HL-60 (cell line): ENCODE data around the gene E2F4.

Experiments
- DNase-seq, 2 experiments: peaks; one replicate each; pipeline ENCODE4 v3.0.0-alpha.2; 2010 to 2020; ENCODE audit warnings: low read depth in 1 of 2, low spot score in 1 of 2
- H3K27ac ChIP-seq: fragments of 250-450 bp; sonication (Bioruptor Pico); replicated peaks from 2 replicates; pipeline ENCODE4 v1.5.1; 2020; ENCODE audit warnings: mild to moderate bottlenecking, moderate library complexity
- H3K27me3 ChIP-seq: fragments of 250-450 bp; sonication (Bioruptor Pico); 2 replicates; pipeline ENCODE4 v1.5.1; 2021; ENCODE audit warnings: mild to moderate bottlenecking, moderate library complexity; ENCODE audit not compliant: insufficient read depth, poor library complexity, severe bottlenecking
- H3K4me3 ChIP-seq: replicated peaks from 2 replicates; pipeline ENCODE4 v1.5.1; 2011; ENCODE audit warnings: mild to moderate bottlenecking, control low read depth, low read length; ENCODE audit not compliant: insufficient read depth
- GABPA ChIP-seq: IDR thresholded peaks from 2 replicates; pipeline ENCODE4 v1.6.1; 2012; ENCODE audit warnings: low read depth
- POLR2AphosphoS5 ChIP-seq: IDR thresholded peaks from 2 replicates; pipeline ENCODE4 v1.6.1; 2012; ENCODE audit warnings: low read depth
- SPI1 ChIP-seq: IDR thresholded peaks from 2 replicates; pipeline ENCODE4 v1.6.1; 2012; ENCODE audit warnings: low read depth, mild to moderate bottlenecking, borderline replicate concordance
- TF ChIP-seq, protein P1 (sequence below): IDR thresholded peaks from one replicate; pipeline ENCODE4 v1.5.1; 2011; ENCODE audit warnings: low read length, control low read depth, inconsistent platforms; ENCODE audit not compliant: insufficient read depth
- TF ChIP-seq, protein P2 (sequence below): IDR thresholded peaks from 2 replicates; pipeline ENCODE4 v1.6.1; 2012; ENCODE audit warnings: low read depth; ENCODE audit not compliant: insufficient replicate concordance

The E2F4 gene

DNA sequence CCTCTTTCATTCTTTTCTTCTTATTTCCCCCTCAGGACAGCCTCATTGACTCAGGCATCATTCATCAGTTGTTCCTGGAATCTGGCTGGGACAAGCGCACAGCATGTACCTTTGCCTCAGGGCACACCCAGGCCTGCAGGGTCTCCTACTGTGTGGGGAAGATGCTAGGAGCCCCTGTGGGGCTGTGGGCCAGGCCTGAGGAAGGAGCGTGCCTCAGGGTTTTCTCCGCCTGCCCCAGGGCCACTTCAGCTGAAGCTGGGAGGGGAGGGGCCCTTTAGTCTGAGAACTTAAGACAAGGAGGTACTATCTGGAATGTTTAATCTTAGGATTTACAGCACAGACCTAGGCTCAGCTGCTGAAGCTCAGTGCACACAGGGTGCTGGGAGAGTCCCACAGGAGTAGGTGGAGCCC lies 14.9 kb downstream of the E2F4 start:
- no peak overlapping the region for H3K4me3 ChIP-seq
- H3K27me3 ChIP-seq, result no peaks in the 10 kb centered on the region
- H3K27ac ChIP-seq, result no peak overlapping the region
- TF ChIP-seq POLR2AphosphoS5 (no peak), GABPA (no peak), SPI1 (no peak)
- TF ChIP-seq, protein P1, sequence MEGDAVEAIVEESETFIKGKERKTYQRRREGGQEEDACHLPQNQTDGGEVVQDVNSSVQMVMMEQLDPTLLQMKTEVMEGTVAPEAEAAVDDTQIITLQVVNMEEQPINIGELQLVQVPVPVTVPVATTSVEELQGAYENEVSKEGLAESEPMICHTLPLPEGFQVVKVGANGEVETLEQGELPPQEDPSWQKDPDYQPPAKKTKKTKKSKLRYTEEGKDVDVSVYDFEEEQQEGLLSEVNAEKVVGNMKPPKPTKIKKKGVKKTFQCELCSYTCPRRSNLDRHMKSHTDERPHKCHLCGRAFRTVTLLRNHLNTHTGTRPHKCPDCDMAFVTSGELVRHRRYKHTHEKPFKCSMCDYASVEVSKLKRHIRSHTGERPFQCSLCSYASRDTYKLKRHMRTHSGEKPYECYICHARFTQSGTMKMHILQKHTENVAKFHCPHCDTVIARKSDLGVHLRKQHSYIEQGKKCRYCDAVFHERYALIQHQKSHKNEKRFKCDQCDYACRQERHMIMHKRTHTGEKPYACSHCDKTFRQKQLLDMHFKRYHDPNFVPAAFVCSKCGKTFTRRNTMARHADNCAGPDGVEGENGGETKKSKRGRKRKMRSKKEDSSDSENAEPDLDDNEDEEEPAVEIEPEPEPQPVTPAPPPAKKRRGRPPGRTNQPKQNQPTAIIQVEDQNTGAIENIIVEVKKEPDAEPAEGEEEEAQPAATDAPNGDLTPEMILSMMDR, result no peak
- TF ChIP-seq, protein P2, sequence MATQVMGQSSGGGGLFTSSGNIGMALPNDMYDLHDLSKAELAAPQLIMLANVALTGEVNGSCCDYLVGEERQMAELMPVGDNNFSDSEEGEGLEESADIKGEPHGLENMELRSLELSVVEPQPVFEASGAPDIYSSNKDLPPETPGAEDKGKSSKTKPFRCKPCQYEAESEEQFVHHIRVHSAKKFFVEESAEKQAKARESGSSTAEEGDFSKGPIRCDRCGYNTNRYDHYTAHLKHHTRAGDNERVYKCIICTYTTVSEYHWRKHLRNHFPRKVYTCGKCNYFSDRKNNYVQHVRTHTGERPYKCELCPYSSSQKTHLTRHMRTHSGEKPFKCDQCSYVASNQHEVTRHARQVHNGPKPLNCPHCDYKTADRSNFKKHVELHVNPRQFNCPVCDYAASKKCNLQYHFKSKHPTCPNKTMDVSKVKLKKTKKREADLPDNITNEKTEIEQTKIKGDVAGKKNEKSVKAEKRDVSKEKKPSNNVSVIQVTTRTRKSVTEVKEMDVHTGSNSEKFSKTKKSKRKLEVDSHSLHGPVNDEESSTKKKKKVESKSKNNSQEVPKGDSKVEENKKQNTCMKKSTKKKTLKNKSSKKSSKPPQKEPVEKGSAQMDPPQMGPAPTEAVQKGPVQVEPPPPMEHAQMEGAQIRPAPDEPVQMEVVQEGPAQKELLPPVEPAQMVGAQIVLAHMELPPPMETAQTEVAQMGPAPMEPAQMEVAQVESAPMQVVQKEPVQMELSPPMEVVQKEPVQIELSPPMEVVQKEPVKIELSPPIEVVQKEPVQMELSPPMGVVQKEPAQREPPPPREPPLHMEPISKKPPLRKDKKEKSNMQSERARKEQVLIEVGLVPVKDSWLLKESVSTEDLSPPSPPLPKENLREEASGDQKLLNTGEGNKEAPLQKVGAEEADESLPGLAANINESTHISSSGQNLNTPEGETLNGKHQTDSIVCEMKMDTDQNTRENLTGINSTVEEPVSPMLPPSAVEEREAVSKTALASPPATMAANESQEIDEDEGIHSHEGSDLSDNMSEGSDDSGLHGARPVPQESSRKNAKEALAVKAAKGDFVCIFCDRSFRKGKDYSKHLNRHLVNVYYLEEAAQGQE, result no peak
- DNase-seq, result no peak

DNA sequence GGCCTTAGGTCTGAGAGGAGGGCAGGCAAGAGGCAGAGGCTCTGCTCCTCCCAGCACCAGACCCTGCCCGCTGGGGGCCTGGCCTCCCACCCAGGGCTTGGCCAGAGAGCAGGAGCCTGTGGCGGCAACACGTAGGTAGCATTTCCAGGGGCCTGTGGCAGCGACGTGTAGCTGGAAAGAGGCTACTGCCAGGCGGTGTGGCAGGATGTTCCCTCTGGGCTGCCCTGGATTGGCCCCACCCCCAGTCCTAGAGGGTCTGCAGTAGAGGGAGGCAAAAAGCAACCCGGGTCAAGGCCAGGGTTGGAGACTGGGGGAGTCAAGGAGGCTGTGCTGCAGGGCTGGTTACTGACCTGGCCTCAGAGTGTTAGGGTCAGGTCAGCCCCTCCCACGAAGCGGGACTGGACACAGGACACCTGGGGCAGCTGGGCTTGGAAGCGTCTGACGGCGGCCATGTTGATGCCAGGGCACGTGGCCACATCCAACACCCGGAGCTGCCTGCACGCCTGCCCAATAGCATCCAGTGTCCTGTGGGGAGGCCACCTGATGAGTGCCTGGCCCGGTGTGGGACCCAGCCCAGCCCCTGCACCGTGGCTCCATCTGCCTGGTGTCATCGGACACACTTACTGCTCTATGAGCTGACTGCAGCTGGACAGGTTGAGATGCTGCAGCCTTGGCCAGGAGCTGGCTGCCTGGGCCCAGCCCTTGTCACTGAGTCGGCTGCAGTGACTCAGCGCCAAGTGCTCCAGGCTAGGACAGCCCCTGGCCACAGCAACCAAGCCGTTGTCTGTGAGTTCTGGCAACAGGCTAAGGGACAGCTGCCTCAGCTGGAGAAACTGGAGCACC lies 15.5 kb downstream of the E2F4 start:
- H3K27me3 ChIP-seq, result no peaks in the 10 kb centered on the region
- TF ChIP-seq, protein P1, result no peak
- TF ChIP-seq POLR2AphosphoS5, result peak; percentile 19; the same call in 1 of the 2 replicates
- no peak for TF ChIP-seq SPI1
- no peak for TF ChIP-seq GABPA
- TF ChIP-seq, protein P2, result no peak
- H3K27ac ChIP-seq, result no peak overlapping the region
- no peak for DNase-seq
- no peak overlapping the region for H3K4me3 ChIP-seq

DNA sequence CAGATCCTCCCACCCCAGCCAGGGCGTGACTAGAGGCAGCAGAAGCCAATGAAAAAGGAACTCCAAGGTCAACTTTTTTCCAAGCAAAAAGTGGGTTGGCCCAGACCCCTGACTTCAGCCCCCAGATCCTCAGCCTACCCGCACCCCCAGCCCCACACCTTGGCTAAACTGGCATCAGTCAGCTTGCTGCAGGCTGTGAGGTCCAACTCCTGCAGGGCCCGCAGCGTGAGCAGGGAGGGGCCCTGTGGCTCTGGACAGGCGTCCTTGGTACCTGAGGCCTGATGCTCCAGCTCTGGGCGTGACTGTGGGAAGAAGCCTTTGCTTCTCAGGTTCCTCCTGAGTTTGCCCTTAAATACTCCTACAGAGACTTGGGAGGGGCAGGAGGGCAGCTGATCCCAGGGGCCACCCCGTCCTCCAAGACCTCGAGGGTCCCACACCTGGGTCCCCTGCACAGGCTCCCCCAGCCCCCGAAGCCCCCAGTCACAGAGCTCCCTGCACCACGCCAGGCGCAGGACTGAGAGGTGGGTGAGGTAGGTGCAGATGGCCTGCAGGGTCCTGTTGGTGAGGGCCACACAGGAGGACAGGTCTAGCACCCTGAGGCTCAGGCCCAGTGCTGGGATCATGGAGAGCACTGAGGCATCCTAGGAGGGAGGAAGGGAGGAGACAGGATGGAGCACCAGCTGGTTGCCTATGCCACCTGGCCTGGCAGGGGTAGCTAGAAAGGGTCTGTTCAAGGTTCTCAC lies 16.4 kb downstream of the E2F4 start:
- Histone ChIP-seq H3K27ac (no peak overlapping the region), H3K4me3 (no peak overlapping the region), H3K27me3 (no peaks in the 10 kb centered on the region)
- no peak for DNase-seq
- TF ChIP-seq, protein P1, result no peak
